HG02970 (cell line): ENCODE data around the gene ITIH2.
A peak's percentile ranks its signal among the peaks of the same experiment; 100 is the strongest.
"Not testable (repeated sequence)": the region's sequence is repeated elsewhere in the genome, so short reads cannot be mapped to it uniquely, and the experiment has no call there.

Source experiments
- ATAC-seq: cut with Tn5 transposase; IDR thresholded peaks from one replicate; pipeline ENCODE4 v1.9.1; 2021; ENCODE audit warnings: mild to moderate bottlenecking, moderate library complexity, moderate number of reproducible peaks; ENCODE audit not compliant: unreplicated experiment, low FRiP score

ITIH2 gene

GRCh38 chr10:7734821-7735220, 31.7 kb downstream of the ITIH2 start:
- ATAC-seq = no peak

DNA sequence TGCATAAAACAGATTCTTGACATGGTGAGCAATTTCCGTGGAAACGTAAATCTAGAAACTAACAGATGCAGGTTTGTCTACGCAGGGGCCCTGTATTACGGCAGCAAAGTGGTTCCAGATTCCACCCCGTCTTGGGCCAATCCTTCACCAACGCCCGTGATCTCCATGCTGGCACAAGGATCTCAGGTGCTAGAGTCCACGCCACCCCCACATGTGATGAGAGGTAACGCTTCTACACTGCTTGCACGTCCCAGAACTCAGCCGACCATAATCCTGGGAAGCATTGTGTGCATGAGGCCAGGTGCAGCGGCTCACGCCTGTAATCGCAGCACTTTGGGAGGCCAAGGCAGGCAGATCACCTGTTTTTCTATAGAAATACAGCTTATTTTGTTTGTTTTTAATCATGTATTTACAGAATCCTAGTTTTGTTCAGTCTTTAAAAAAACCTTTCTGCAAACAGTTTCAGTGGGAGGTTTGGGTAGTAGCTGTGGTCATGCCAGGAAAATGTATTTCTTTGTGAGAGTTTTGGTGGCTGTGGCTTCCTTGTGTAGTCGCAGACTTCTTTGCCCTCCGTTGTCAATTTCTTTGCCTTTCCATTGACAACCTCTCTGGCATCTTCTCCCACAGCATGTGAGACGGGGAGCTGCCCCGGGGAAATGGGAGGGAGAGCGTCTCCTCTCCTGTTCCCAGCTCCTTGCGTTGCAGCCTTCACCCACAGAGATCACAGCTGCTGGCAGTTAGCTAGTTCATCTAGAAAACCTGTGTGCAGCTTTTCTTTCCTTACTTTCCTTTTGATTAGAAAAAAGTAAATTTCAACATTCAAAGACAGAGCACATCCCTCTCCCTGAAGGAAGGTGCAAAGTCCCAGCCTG, 35.7 kb downstream of the ITIH2 start:
- no peak for ATAC-seq

- ATAC-seq = no peak
Measured at GRCh38 chr10:7744307-7744706, 41.2 kb downstream of the ITIH2 start.

GRCh38 chr10:7748637-7749036, 45.5 kb downstream of the ITIH2 start:
- ATAC-seq = not testable (repeated sequence)

DNA sequence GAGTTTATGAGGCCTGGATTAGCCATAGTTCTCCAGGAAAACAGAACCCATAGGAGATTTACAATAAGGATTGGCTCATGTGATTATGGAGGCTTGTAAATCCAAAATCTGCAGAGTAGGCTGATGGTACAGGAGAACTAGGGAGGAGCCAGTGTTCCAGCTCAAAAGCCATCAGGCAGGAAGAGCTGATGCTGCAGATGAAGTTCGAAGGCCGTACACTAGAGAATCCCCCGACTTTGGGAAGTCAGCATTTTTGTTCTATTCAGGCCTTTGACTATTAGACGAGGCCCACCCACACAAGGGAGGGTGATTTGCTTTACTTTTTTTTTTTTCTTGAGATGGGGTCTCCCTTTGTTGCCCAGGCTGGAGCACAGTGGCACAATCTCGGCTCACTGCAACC, 47.1 kb downstream of the ITIH2 start:
- ATAC-seq = no peak

GRCh38 chr10:7752251-7752650, 49.1 kb downstream of the ITIH2 start:
- no peak for ATAC-seq

DNA sequence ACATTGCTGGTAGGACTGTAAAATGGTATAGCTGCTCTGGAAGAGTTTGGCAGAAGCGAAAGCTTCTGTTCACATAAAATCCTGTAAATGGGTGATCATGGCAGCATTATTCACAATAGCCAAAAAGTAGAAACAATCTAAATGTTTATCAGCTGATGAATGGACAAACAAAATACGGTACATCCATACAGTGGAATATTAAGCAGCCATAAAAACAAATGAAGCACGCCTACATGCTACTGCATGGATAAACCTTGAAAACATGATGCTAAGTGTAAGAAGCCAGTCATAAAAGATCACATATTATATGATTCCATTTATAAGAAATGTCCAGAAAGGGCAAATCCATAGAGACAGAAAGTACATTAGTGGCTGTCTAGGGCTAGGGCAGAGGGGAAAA, 52.0 kb downstream of the ITIH2 start:
- ATAC-seq = no peak

GRCh38 chr10:7756360-7756992, 53.4 kb downstream of the ITIH2 start:
- ATAC-seq = no peak

GRCh38 chr10:7763929-7764328, 60.8 kb downstream of the ITIH2 start:
- ATAC-seq = no peak

DNA sequence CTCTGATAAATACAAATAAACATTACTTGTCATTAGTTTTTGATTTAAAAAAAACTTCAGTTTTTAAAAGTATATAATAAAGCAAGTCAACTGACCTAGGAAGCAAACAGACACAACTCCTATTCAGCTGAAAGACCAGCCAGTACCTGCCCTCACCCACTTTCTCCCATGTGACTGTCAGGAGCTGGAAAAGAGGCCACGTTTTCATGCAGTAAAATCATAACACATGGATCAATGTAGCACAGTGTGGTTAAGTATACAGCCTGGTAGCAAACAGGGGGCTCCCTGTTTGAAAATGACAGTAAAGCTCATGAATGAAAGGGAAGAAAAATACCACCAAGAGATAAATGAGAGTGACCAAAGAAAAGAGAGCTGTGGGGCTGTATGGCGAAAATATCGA, 63.1 kb downstream of the ITIH2 start:
- ATAC-seq = no peak

DNA sequence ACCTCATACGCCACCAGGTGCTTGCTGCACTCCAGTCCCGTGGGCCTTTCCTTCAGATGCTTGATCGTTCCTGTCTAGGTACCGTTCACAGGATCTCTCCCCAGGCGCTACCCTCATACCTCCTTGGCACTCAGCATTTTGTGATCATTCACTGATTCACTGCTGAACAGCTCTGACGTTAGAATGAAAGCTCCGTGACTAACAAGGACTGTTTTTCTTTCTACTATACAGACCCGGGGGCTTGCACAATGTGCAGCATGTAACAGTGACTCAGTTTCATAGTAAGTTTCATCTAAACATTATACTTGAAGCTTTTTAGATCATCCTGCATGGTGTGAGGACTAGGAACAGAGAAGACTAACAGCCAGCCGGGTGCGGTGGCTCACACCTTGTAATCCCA, 64.1 kb downstream of the ITIH2 start:
- no peak for ATAC-seq

GRCh38 chr10:7768417-7768816, 65.3 kb downstream of the ITIH2 start:
- no peak for ATAC-seq

GRCh38 chr10:7773845-7774801, 71.0 kb downstream of the ITIH2 start:
- no peak for ATAC-seq

DNA sequence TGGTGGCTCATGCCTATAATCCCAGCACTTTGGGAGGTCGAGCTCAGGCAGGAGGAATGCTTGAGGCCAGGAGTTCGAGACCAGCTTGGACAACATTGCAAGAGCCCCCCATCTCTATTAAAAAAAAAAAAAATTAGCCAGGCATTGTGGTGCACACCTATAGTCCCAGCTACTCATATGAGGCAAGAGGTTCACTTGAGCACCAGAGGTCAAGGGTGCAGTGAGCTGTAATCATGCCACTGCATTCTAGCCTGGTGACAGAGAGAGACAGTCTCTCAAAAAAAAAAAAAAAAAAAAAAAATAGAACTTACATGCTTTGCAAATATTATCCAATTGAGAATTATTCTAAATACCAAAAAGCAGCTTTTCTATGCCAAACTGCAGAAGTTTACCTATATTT, 73.7 kb downstream of the ITIH2 start:
- no peak for ATAC-seq

- ATAC-seq = not testable (repeated sequence)
Measured at GRCh38 chr10:7782194-7782593, 79.1 kb downstream of the ITIH2 start.

GRCh38 chr10:7786430-7786829, 83.3 kb downstream of the ITIH2 start:
- ATAC-seq = no peak

DNA sequence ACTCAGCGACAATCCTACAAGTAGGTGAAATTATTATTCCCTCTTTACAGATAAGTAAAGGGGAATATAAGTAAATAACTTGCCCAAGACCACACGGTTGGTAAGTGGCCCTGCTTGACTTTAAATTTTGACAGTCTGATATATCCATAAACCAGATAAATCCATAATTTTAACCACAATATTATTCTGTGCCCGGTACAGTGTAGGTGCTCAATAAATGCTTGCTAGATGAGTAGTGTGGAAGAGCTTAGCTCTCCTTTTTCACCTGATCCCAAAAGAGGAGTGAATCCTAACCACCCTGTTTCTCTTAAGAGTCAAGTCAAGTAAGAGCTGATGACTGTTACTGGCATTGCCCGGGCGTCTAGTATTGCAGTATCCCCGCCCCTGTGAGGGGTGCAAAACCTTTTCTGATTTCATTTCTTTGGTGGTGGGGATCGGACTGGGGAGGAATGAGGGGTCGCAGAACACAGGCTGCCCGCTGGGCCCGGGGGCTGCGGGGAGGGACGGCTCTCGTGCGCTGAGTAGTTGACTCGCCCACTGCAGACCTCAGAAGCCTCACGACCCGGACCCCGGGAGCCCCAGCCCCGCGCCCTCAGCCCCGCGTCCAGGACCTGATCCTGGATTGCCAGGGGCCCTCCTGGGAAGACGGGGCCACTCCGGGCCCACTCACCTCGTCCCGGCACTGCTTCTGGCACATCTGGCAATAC, 84.2 kb downstream of the ITIH2 start:
- ATAC-seq = peak; percentile 8

DNA sequence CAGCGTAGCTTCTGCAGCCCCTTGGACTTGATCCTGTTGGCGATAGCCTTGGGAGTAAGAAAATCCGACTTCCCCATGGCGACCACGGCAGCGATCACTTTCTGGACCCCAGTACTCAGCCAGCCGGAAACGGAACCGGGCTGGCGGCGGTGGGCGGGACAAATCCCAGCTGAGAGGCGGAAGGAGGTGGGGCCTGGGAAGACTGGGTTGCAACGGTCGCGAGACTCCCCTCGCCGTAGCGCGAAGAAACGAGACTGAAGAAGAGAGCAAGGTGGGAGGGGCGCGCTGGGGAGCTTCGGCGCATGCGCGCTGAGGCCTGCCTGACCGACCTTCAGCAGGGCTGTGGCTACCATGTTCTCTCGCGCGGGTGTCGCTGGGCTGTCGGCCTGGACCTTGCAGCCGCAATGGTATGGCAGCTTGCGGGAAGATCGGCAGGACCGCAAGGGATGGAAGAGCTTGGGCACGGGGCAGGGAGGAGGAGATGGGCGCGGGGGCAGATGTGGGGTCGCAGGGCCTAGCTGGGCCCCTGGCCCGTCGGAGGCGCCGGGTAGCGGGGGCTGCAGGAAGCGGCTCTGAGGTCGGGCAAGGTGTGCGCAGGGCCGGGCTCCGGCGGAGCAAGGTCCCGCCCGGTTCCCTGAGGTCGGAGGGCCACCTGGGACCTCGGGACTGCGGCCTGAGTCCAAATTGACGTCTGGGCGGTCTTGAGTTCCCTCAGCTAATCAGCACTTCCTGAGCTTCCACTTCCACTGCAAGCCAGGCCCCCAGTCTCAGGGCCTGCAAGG, 84.9 kb downstream of the ITIH2 start, which contains the start of the genes ATP5F1C and KIN:
Gene ATP5F1C, plus strand, starts transcription at position 321 of the 782 bp plus-strand sequence. Its CDS starts 31 bp downstream, at position 352.
Gene KIN, minus strand, starts transcription at position 137 of the 782 bp plus-strand sequence. Its CDS starts 60 bp downstream, at position 77.
- ATAC-seq = peak; percentile 98

DNA sequence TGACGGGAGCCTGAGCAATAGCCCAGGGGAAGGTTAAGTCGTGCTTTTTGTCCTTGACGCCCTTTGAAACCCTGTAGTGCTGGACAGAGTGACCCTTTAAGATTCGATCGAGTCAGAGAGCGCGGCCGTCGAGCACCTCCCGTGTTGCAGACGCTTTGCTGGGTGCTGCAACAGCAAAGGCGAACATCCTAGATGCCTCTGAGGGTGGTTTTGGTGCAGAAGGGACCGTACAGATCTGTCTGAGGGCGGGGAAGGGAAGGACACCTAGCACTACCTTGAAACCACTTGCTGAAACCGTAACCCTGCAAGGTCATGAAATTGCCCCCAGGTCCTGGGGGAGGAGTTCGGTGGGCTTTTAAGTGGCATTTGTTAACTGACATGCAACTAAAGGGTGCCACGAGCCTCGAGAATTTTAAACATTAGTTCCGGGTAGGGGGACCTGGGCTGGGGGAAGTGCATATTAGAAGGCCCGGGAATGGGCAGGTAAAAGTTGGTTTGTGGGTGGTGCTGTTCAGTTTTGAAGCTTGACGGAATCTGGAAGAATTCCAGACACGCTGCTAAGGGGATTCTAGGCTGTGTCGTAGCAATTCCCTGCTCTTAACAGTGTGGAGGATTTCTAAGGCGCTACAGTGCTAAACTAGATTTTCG, 85.6 kb downstream of the ITIH2 start:
- peak; percentile 3 for ATAC-seq
